ENCODE measurements around the gene AP3B2. TPM values are rescaled to one million over a fixed set of nuclear protein-coding genes. Genes with fewer than 3 reads are reported as not detected.

Gene AP3B2
- total RNA-seq, 1 experiment from 2014 or later, result not detected

GRCh38 chr15:82726816-82727215, 17.1 kb upstream of the AP3B2 start:
- Histone ChIP-seq H3K27ac (no peak overlapping the region), H3K9me2 (ENCODE audit: insufficient read depth) (no peaks in the 10 kb centered on the region), H3K27me3 (ENCODE audit: insufficient read depth, low read depth) (peaks cover 8% of the 10 kb centered on the region), H3K9me3 (ENCODE audit: insufficient read depth, low read depth) (no peaks in the 10 kb centered on the region), H3K79me2 (ENCODE audit: low read depth) (no peaks in the 10 kb centered on the region), H3K4me2 (no peak overlapping the region), H3K36me3 (ENCODE audit: low read depth) (no peaks in the 10 kb centered on the region), H2AFZ (no peak overlapping the region), H4K20me1 (ENCODE audit: insufficient read depth) (no peaks in the 10 kb centered on the region), H3K4me1 (replicated peaks; ENCODE audit: insufficient read depth) (no peaks in the 10 kb centered on the region), H3F3A (ENCODE audit: insufficient read depth, low read depth) (no peaks in the 10 kb centered on the region), H3K4me3 (no peak overlapping the region)
- no TSS peak for BruUV-seq (replicated peaks)
- intact Hi-C loops (cut with micrococcal nuclease; ENCODE audit: unreplicated experiment), result no loop called here
- DNase-seq, result no peak
- no peak for TF ChIP-seq EZH2 (IDR thresholded peaks at IDR 0.05; ENCODE audit: low read depth)
- CTCF ChIA-PET, result no interaction called here
- POLR2A ChIA-PET (ENCODE audit: unreplicated experiment), result no interaction called here

GRCh38 chr15:82715003-82715402, 5.3 kb upstream of the AP3B2 start:
- Histone ChIP-seq H3K79me2 (ENCODE audit: low read depth) (no peaks in the 10 kb centered on the region), H3K4me3 (no peak overlapping the region), H3K4me2 (no peak overlapping the region), H4K20me1 (ENCODE audit: insufficient read depth) (no peaks in the 10 kb centered on the region), H3K9me3 (ENCODE audit: insufficient read depth, low read depth) (no peaks in the 10 kb centered on the region; the same call in 1 of the 2 replicates), H3K27ac (no peak overlapping the region), H3K9me2 (ENCODE audit: insufficient read depth) (no peaks in the 10 kb centered on the region), H3K27me3 (ENCODE audit: insufficient read depth, low read depth) (peaks cover 36% of the 10 kb centered on the region; the same call in 1 of the 2 replicates), H2AFZ (no peak overlapping the region), H3K36me3 (ENCODE audit: low read depth) (no peaks in the 10 kb centered on the region), H3K4me1 (replicated peaks; ENCODE audit: insufficient read depth) (no peaks in the 10 kb centered on the region), H3F3A (ENCODE audit: insufficient read depth, low read depth) (no peaks in the 10 kb centered on the region)
- no peak for DNase-seq
- ChIA-PET POLR2A (ENCODE audit: unreplicated experiment) (no interaction called here), CTCF (no interaction called here)
- BruUV-seq (replicated peaks), result no TSS peak
- intact Hi-C loops (cut with micrococcal nuclease; ENCODE audit: unreplicated experiment), result no loop called here
- TF ChIP-seq CTCF (conservative IDR thresholded peaks at IDR 0.05) (no peak), EZH2 (IDR thresholded peaks at IDR 0.05; ENCODE audit: low read depth) (no peak)

GRCh38 chr15:82714016-82714415, 4.3 kb upstream of the AP3B2 start:
- no peak overlapping the region for H3K4me3 ChIP-seq
- H3K79me2 ChIP-seq (ENCODE audit: low read depth), result no peaks in the 10 kb centered on the region
- DNase-seq, result no peak
- no peaks in the 10 kb centered on the region for H3K36me3 ChIP-seq (ENCODE audit: low read depth)
- H3K9me2 ChIP-seq (ENCODE audit: insufficient read depth), result no peaks in the 10 kb centered on the region
- POLR2A ChIA-PET (ENCODE audit: unreplicated experiment), result no interaction called here
- peaks cover 39% of the 10 kb centered on the region; the same call in 1 of the 2 replicates for H3K27me3 ChIP-seq (ENCODE audit: insufficient read depth, low read depth)
- H3K4me1 ChIP-seq (replicated peaks; ENCODE audit: insufficient read depth), result no peaks in the 10 kb centered on the region
- no peak overlapping the region for H3K4me2 ChIP-seq
- no peaks in the 10 kb centered on the region; the same call in 1 of the 2 replicates for H3K9me3 ChIP-seq (ENCODE audit: insufficient read depth, low read depth)
- CTCF ChIA-PET, result no interaction called here
- H2AFZ ChIP-seq, result no peak overlapping the region
- BruUV-seq (replicated peaks), result no TSS peak
- H3F3A ChIP-seq (ENCODE audit: insufficient read depth, low read depth), result no peaks in the 10 kb centered on the region
- no peaks in the 10 kb centered on the region for H4K20me1 ChIP-seq (ENCODE audit: insufficient read depth)
- intact Hi-C loops (cut with micrococcal nuclease; ENCODE audit: unreplicated experiment), result no loop called here
- no peak overlapping the region for H3K27ac ChIP-seq
- TF ChIP-seq EZH2 (IDR thresholded peaks at IDR 0.05; ENCODE audit: low read depth), result no peak
- no peak for TF ChIP-seq CTCF (conservative IDR thresholded peaks at IDR 0.05)

GRCh38 chr15:82712036-82712435, 2.4 kb upstream of the AP3B2 start:
- CTCF ChIA-PET, result interaction anchor here (0.6 kb wide), 1 partner anchor 54 kb away, joined by 3 read pairs; no protein-coding TSS in a partner anchor
- no peaks in the 10 kb centered on the region for H3K4me1 ChIP-seq (replicated peaks; ENCODE audit: insufficient read depth)
- H3K79me2 ChIP-seq (ENCODE audit: low read depth), result no peaks in the 10 kb centered on the region
- TF ChIP-seq CTCF (conservative IDR thresholded peaks at IDR 0.05) (no peak), EZH2 (IDR thresholded peaks at IDR 0.05; ENCODE audit: low read depth) (no peak)
- no peaks in the 10 kb centered on the region for H4K20me1 ChIP-seq (ENCODE audit: insufficient read depth)
- H3K36me3 ChIP-seq (ENCODE audit: low read depth), result no peaks in the 10 kb centered on the region
- no peaks in the 10 kb centered on the region for H3F3A ChIP-seq (ENCODE audit: insufficient read depth, low read depth)
- no peak overlapping the region for H3K27ac ChIP-seq
- H3K4me3 ChIP-seq, result no peak overlapping the region
- peaks cover 45% of the 10 kb centered on the region; the same call in 1 of the 2 replicates for H3K27me3 ChIP-seq (ENCODE audit: insufficient read depth, low read depth)
- no peak overlapping the region for H3K4me2 ChIP-seq
- no TSS peak for BruUV-seq (replicated peaks)
- H2AFZ ChIP-seq, result no peak overlapping the region
- POLR2A ChIA-PET (ENCODE audit: unreplicated experiment), result no interaction called here
- no peaks in the 10 kb centered on the region for H3K9me2 ChIP-seq (ENCODE audit: insufficient read depth)
- DNase-seq, result no peak
- no peaks in the 10 kb centered on the region; the same call in 1 of the 2 replicates for H3K9me3 ChIP-seq (ENCODE audit: insufficient read depth, low read depth)
- intact Hi-C loops (cut with micrococcal nuclease; ENCODE audit: unreplicated experiment), result no loop called here

All from PC-9 (cell line).